ENCODE results near the gene LRRFIP1.

The LRRFIP1 gene

DNA sequence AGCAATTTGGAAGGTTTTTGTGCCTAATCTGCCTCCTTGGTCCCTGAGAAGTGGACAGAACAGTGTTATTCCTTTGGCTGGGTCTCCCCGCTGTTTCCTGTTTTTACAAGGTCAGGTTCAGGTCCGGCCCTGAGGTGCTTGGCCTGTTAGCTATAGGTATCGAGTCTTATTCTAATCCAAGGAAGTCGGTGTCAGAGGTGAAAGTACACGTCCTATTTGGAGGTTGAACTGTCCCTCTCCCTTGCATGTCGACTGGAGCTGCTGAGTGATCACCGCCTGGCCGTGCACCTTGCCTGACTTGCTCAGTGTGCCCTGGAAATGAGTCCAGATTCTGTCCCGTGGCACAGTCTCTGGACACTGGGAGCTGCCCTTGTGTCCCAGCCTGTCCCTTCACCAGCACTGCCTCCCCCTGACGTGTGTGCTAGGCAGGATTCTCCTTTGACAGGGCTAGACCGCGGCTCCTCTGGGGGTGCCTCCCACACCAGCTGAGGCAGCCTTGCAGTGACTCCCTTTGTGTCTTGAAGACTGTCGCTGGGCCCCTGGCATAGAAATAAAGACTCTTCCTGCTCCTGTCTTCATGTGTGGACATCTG is 105.5 kb downstream of the LRRFIP1 start:
- TF ChIP-seq, protein P1, sequence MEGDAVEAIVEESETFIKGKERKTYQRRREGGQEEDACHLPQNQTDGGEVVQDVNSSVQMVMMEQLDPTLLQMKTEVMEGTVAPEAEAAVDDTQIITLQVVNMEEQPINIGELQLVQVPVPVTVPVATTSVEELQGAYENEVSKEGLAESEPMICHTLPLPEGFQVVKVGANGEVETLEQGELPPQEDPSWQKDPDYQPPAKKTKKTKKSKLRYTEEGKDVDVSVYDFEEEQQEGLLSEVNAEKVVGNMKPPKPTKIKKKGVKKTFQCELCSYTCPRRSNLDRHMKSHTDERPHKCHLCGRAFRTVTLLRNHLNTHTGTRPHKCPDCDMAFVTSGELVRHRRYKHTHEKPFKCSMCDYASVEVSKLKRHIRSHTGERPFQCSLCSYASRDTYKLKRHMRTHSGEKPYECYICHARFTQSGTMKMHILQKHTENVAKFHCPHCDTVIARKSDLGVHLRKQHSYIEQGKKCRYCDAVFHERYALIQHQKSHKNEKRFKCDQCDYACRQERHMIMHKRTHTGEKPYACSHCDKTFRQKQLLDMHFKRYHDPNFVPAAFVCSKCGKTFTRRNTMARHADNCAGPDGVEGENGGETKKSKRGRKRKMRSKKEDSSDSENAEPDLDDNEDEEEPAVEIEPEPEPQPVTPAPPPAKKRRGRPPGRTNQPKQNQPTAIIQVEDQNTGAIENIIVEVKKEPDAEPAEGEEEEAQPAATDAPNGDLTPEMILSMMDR (IDR thresholded peaks at IDR 0.05; ENCODE audit: control insufficient read depth, insufficient read depth, low read depth, low read length, missing control alignments) = no peak
- no peak overlapping the region for H3K4me3 ChIP-seq (ENCODE audit: control insufficient read depth, low read depth, low read length)
- no peak for DNase-seq (ENCODE audit: low read depth)

DNA sequence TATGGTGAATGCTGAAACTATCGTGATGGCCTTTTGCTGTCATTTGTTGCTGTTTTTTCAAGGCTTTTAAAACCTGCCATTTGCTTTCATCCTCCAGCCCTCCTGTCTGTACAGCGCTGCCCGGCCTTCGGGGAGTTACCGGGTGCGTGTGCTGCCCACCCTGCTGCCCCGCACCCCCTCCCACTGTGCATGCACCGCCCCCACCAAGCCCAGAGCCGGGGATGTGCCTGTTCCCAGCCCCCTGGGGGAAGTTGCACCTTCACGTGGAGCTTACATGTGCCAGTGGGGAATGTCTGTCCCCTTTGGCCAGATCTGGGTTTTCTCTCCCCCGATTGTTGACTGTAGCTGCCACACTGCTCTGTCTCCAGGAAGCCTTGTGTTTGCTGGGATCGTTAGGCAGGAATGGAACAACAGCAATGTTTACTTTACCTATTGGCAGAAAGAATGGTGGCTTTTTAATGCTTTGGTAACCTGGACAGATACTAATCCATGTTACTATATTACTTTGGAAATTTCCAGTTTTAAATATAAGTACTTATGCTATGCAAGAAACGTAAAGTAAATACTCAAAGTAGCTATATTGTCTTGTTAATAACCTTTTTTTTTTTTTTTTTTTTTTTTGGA is 106.4 kb downstream of the LRRFIP1 start:
- DNase-seq (ENCODE audit: low read depth) = no peak
- no peak overlapping the region for H3K4me3 ChIP-seq (ENCODE audit: control insufficient read depth, low read depth, low read length)
- TF ChIP-seq, protein P1 (IDR thresholded peaks at IDR 0.05; ENCODE audit: control insufficient read depth, insufficient read depth, low read depth, low read length, missing control alignments) = no peak

DNA sequence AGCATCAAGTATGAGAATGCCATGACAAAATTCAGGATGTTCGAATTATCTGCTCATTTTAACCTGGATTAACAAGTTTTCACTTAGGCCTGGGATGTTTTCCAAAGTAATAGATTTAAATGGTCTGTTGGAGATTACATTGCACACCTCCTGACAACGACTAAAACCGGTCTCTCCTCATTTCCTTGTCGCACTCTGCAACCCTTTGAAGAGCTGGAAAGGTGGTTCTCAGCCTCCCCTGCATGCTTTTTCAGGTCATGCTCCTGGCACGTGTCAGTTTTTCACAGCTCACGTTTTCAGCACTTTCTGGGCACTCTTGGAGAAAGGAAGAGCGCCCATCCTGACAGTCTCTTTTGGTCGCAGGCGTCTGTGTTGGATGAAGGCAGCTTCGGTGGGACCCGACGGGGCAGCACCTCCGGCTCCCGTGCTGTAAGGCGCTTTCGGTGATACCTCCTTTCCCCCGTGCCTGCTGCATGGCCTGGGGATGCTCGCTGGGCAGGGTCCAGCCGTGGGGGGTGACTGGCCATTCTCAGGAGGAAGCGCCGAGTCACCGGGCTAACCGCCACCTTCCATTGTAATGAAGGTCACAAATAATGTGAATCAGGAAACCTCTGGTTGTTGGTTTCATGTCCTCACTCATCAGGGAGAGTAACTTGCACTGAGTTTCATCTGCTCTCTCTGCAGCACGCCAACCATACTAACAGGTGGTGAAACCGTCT is 107.7 kb downstream of the LRRFIP1 start:
- H3K4me3 ChIP-seq (ENCODE audit: control insufficient read depth, low read depth, low read length) = no peak overlapping the region
- TF ChIP-seq, protein P1 (IDR thresholded peaks at IDR 0.05; ENCODE audit: control insufficient read depth, insufficient read depth, low read depth, low read length, missing control alignments) = no peak
- DNase-seq (ENCODE audit: low read depth) = no peak

DNA sequence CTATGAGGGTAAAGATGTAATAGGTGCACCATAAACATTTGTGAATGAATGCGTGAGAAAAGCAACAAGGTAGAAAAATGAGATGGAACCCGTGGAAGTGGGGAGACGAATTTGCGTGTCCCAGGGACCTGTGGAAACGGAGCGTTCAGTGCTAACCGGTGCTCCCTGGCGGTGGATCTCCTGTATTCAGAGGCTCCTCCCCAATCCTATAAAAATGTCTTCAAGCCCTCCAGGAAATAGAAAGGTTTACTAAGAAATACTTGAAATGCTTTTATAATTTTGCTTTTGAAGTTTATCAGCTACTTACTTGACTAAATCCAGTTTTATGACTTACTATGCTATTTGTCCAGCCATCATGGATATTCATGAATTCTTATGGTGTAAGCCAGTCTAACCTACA is 108.4 kb downstream of the LRRFIP1 start:
- H3K4me3 ChIP-seq (ENCODE audit: control insufficient read depth, low read depth, low read length) = no peak overlapping the region
- TF ChIP-seq, protein P1 (IDR thresholded peaks at IDR 0.05; ENCODE audit: control insufficient read depth, insufficient read depth, low read depth, low read length, missing control alignments) = no peak
- DNase-seq (ENCODE audit: low read depth) = no peak

DNA sequence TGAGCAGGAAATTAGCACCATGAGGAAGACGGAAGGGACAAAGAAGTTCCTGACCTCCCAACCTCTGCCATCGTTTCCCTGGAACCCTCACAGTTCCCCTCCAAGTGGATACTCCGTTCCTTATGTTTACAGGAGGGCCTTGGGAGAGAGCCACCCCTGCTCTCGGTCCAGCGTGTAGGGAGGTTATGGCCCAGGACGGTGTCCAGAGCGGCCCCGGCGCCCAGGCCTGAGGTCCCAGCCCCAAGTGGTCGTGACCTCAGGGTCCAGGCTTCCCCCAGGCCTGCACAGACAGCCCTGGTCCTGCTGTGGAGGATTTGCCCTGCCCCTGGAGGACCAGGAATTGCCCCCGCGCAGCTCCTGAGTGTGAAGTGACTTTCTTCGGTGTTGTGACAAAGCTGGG is 109.4 kb downstream of the LRRFIP1 start:
- TF ChIP-seq, protein P1 (IDR thresholded peaks at IDR 0.05; ENCODE audit: control insufficient read depth, insufficient read depth, low read depth, low read length, missing control alignments) = no peak
- no peak for DNase-seq (ENCODE audit: low read depth)
- H3K4me3 ChIP-seq (ENCODE audit: control insufficient read depth, low read depth, low read length) = no peak overlapping the region

DNA sequence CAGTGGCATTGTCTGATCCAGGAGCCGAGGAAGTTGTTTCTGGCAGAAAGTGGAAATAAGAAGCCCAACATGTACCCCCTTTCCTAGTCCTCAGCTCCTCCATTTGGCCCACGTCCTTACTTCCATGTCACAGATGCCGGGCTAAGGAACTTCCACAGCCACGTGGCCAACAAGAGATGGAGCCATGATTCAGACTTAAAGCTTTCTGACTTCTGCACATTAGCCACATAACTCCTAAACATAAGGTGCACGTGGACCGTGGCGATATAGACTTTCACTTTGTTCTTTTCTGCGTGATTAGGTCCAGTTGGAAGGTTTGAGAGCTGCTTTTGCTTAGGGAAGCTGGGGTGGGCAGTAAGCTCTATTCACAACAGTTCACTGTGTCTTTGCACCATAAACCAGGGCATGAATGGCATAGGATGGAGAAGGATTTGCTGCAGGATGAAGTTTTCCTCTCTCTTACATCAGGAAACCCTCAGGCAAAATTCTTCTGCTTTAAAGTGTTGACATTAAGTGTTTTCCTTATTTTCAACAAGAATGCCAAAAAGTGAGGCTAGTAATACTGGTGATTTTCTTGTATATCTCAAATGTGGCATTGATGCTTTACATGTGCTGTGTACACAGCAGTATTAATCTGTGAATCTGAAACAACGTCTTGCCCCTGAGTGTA is 109.9 kb downstream of the LRRFIP1 start:
- TF ChIP-seq, protein P1 (IDR thresholded peaks at IDR 0.05; ENCODE audit: control insufficient read depth, insufficient read depth, low read depth, low read length, missing control alignments) = no peak
- H3K4me3 ChIP-seq (ENCODE audit: control insufficient read depth, low read depth, low read length) = no peak overlapping the region
- DNase-seq (ENCODE audit: low read depth) = no peak
